IPS DF 6.9 (cell line): ENCODE measurements around the gene COMMD3.

Source experiments
- DNase-seq: peaks from one replicate; pipeline ENCODE4 v3.0.0-alpha.2; 2013; ENCODE audit warnings: low read depth, low spot score
- H3K27ac ChIP-seq: one replicate; pipeline ENCODE4 v1.5.1; 2013; ENCODE audit warnings: low read length, control low read depth
- H3K27me3 ChIP-seq: 2 replicates; pipeline ENCODE4 v1.6.1; 2013; ENCODE audit warnings: mild to moderate bottlenecking, low read length; ENCODE audit not compliant: control insufficient read depth, insufficient read depth
- H3K36me3 ChIP-seq: 2 replicates; pipeline ENCODE4 v1.6.1; 2013; ENCODE audit warnings: low read length; ENCODE audit not compliant: control insufficient read depth, insufficient read depth
- H3K4me1 ChIP-seq: 2 replicates; pipeline ENCODE4 v1.6.1; 2013; ENCODE audit warnings: low read length; ENCODE audit not compliant: control insufficient read depth, insufficient read depth
- H3K4me3 ChIP-seq: 2 replicates; pipeline ENCODE4 v1.5.1; 2013; ENCODE audit warnings: mild to moderate bottlenecking, low read length
- H3K9me3 ChIP-seq: 2 replicates; pipeline ENCODE4 v1.6.1; 2013; ENCODE audit warnings: low read length, inconsistent platforms; ENCODE audit not compliant: control insufficient read depth, insufficient read depth
- WGBS: extraction: QIAGEN DNeasy Blood & Tissue Kit; methylation state at CpG from one replicate; pipeline ENCODE4 v1.1.7; 2013; ENCODE audit warnings: mixed read lengths, missing lambda C conversion rate; ENCODE audit not compliant: insufficient read length, insufficient coverage; 5-methylcytosine and 5-hydroxymethylcytosine counted together

The COMMD3 gene

GRCh38 chr10:22325272-22326144 is 9.3 kb downstream of the COMMD3 start:
- H3K4me1 ChIP-seq: no peaks in the 10 kb centered on the region; the same call in 1 of the 2 replicates
- no CpG with 5 or more reads among the region's 92 CpGs for WGBS
- no peaks in the 10 kb centered on the region for H3K36me3 ChIP-seq
- no peak for DNase-seq
- peaks cover 29% of the 10 kb centered on the region for H3K27me3 ChIP-seq
- peak overlapping the region; percentile 30; the same call in 1 of the 2 replicates for H3K4me3 ChIP-seq
- H3K27ac ChIP-seq: no peak overlapping the region
- H3K9me3 ChIP-seq: no peaks in the 10 kb centered on the region

GRCh38 chr10:22326145-22326702 is 10.0 kb downstream of the COMMD3 start:
- WGBS: no CpG with 5 or more reads among the region's 8 CpGs
- H3K27me3 ChIP-seq: peaks cover 29% of the 10 kb centered on the region
- DNase-seq: no peak
- H3K27ac ChIP-seq: no peak overlapping the region
- peak overlapping the region; percentile 30; the same call in 1 of the 2 replicates for H3K4me3 ChIP-seq
- H3K4me1 ChIP-seq: no peaks in the 10 kb centered on the region; the same call in 1 of the 2 replicates
- no peaks in the 10 kb centered on the region for H3K9me3 ChIP-seq
- no peaks in the 10 kb centered on the region for H3K36me3 ChIP-seq

GRCh38 chr10:22329150-22329549 is 13.0 kb downstream of the COMMD3 start:
- Histone ChIP-seq H3K36me3 (no peaks in the 10 kb centered on the region), H3K4me1 (peaks cover 1% of the 10 kb centered on the region), H3K9me3 (no peaks in the 10 kb centered on the region), H3K27me3 (peaks cover 32% of the 10 kb centered on the region), H3K4me3 (no peak overlapping the region), H3K27ac (no peak overlapping the region)
- no peak for DNase-seq
- WGBS: no CpG with 5 or more reads among the region's 3 CpGs

- Histone ChIP-seq H3K27ac (no peak overlapping the region), H3K27me3 (peaks cover 48% of the 10 kb centered on the region), H3K4me1 (peaks cover 8% of the 10 kb centered on the region)
Measured at GRCh38 chr10:22332116-22332692, 16.0 kb downstream of the COMMD3 start.

GRCh38 chr10:22333167-22333974 is 17.2 kb downstream of the COMMD3 start:
- Histone ChIP-seq H3K27me3 (peaks cover 56% of the 10 kb centered on the region), H3K9me3 (no peaks in the 10 kb centered on the region), H3K4me3 (no peak overlapping the region; the same call in 1 of the 2 replicates), H3K4me1 (peaks cover 8% of the 10 kb centered on the region), H3K27ac (no peak overlapping the region), H3K36me3 (no peaks in the 10 kb centered on the region)
- no CpG with 5 or more reads among the region's 25 CpGs for WGBS
- DNase-seq: no peak

More at GRCh38 chr10:22332116-22332692, 16.0 kb downstream of the COMMD3 start:
- Histone ChIP-seq H3K4me3 (no peak overlapping the region), H3K36me3 (no peaks in the 10 kb centered on the region), H3K9me3 (no peaks in the 10 kb centered on the region)
- no CpG with 5 or more reads among the region's 7 CpGs for WGBS
- DNase-seq: no peak

GRCh38 chr10:22333975-22334282 is 17.7 kb downstream of the COMMD3 start:
- Histone ChIP-seq H3K27ac (no peak overlapping the region), H3K27me3 (peaks cover 61% of the 10 kb centered on the region), H3K9me3 (no peaks in the 10 kb centered on the region), H3K4me1 (peaks cover 8% of the 10 kb centered on the region), H3K4me3 (peak overlapping the region; percentile 11; the same call in 1 of the 2 replicates), H3K36me3 (no peaks in the 10 kb centered on the region)
- no peak for DNase-seq
- no CpG with 5 or more reads among the region's 16 CpGs for WGBS

DNA sequence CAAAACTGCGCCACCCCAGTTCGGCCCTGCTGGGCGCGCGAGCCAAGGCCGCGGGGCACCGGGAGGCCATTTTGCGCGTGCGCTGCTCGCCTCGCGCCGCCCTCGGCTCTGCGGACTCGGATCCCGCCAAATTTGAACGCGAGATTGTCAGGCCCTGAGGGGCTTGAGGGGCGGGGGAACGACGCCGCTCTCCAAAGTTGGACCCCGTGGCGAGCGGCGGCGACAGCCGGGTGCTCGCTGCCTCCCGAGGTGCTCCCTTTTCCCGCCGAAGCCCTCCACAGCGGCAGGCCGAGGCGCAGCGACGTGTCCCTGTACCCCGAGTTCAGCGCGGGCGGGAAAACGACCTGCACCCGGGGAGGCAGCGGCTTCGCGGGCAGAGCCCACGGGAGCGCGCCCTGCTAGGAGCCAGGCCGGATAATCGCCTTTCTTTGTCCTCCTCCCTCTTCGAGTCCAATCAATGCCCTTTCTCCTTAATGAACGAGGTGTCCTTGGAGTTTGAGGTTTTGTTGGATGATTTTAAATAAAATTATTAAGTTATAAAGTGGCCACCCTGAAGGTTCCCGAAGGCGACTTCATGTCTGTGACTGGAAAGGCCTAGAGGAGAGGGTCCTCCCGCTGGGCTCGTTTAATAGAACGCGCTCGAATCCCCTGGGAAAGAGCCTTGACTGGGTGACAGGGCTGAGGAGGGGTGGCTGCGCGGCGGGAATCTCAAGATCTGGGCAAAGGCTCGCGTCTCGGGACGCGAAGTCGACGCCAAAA is 18.4 kb downstream of the COMMD3 start:
- peaks cover 59% of the 10 kb centered on the region for H3K27me3 ChIP-seq
- no CpG with 5 or more reads among the region's 73 CpGs for WGBS

DNA sequence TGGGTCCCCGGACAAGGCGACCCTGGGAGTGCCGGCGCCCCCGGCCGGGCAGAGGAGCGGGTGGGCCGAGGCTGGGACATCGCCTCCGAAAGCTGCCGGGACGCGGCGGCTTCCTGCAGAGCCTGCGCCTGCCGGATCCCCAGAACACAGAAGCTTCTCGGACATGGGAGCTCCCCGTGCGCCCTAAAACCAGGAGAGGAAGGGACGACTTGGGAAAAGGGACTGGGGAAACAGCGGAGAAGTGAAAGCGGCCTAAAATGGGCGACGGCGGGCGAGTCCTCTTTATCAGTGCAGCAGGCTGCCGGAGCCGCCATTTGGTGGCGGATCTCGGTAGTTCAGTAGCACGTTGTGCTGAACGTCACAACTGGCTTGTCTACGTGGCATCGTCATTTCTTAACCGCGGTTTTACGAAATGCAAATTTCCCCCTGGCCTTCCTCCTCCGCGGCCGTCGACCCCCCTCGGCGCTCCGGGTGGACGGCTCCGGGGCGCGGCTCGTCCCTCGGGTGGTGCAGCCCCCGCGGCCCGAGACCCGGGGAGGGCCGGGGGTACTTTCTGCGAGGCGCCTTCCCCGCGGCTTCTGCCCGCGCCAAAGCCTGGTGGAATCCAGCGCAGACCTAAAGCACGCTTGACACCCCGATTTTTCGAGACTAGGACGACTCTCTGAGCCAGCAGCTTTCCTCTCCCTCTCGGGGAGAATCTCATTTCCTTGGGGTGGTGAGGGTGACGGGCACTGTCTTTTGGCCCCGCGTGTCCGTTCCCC is 19.2 kb downstream of the COMMD3 start:
- WGBS: no CpG with 5 or more reads among the region's 71 CpGs
- DNase-seq: no peak
- Histone ChIP-seq H3K36me3 (no peaks in the 10 kb centered on the region), H3K27me3 (peaks cover 64% of the 10 kb centered on the region), H3K9me3 (no peaks in the 10 kb centered on the region), H3K27ac (no peak overlapping the region), H3K4me1 (peaks cover 8% of the 10 kb centered on the region), H3K4me3 (peak overlapping the region; percentile 21; the same call in 1 of the 2 replicates)

More for the DNA sequence above, 18.4 kb downstream of the COMMD3 start:
- Histone ChIP-seq H3K4me1 (peaks cover 8% of the 10 kb centered on the region), H3K36me3 (no peaks in the 10 kb centered on the region), H3K4me3 (peak overlapping the region; percentile 25; the same call in 1 of the 2 replicates), H3K27ac (no peak overlapping the region), H3K9me3 (no peaks in the 10 kb centered on the region)
- DNase-seq: no peak

- WGBS: 100% methylated on average over 1 of the region's 9 CpGs
Measured at GRCh38 chr10:22338185-22338900, 22.2 kb downstream of the COMMD3 start.

More at GRCh38 chr10:22338185-22338900, 22.2 kb downstream of the COMMD3 start:
- no peaks in the 10 kb centered on the region for H3K9me3 ChIP-seq
- peaks cover 8% of the 10 kb centered on the region; the same call in 1 of the 2 replicates for H3K4me1 ChIP-seq
- H3K4me3 ChIP-seq: no peak overlapping the region
- no peak overlapping the region for H3K27ac ChIP-seq
- peaks cover 70% of the 10 kb centered on the region for H3K27me3 ChIP-seq
- DNase-seq: no peak
- H3K36me3 ChIP-seq: no peaks in the 10 kb centered on the region
